Measurements from ENCODE around the gene P2RY14.
A peak's percentile ranks its signal among the peaks of the same experiment; 100 is the strongest.

The P2RY14 gene

GRCh38 chr3:151300539-151300938 is 22.2 kb upstream of the P2RY14 start:
- no peak for DNase-seq

DNA sequence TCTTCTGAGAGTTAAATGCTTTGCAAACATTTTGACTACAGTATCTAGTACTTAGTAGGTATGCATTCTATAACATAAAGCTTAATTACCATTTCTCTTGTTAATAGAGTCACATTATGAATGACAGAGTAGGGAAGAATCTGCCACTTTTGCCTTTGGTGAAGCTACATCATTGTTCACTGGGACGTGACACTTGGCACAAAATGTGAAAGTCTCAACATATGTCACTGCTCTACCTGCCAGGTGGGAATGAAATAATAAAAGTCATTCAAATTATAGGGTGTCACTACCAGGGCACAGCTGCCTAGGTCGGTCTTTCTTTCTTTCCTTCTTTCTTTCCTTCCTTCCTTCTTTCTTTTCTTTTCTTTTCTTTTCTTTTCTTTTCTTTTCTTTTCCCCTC is 20.7 kb upstream of the P2RY14 start:
- no peak for DNase-seq

DNA sequence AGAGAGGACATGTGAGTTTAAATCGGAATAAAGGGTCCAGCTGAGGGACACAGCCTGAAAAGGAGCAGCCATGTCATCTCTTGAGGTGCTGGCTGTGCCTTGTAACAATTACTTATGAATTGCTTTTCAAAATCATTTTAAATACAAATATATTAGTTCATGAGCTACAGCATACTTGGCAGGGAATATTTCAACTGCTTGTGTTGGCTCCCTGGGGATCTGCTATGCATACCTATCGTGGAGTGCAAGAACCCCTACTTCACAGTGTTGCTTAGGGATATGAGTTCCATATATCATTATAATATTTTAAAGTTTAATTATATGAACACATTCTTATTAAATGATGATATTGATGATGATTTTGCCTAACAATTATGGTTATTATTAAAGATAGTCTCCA is 19.1 kb upstream of the P2RY14 start:
- no peak for DNase-seq

GRCh38 chr3:151296226-151296625 is 17.9 kb upstream of the P2RY14 start:
- DNase-seq, result no peak

DNA sequence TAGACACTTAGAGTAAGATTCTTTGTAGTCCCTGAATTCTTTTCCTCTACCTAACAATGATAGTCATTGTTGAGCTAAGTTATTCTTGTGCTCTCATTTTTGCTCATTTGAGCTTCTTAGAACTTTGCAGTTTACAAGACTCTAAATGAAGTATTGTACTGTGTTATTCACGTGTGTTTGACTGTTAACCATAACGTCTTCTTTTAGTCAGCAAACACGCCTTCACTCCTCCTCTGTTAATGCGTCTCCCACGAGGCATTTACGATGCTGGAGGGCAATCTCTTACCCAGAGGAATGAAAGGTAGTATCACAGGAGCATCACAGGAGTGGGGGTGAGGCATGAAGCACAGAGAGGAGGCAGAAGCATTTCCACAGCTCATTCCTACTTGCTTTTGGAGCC is 14.8 kb upstream of the P2RY14 start:
- no peak for DNase-seq

DNA sequence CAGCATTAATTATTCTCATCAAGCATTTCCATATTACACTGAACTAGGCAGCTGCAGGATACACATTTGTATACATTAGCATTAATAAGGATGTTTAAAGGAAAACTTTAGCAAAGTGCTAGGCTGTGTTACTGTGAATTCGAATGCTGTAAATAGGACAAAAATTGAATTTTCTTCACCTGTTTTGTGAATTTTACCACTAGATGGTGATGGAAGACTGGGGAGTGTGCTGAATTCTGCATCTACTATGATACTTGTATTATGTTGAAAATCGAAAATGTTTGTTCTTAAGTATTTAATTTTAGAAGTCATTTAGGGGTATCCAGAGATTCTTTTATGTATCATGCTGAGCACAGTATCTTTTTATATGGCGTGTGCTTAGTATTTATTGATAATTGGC is 12.3 kb upstream of the P2RY14 start:
- no peak for DNase-seq

DNA sequence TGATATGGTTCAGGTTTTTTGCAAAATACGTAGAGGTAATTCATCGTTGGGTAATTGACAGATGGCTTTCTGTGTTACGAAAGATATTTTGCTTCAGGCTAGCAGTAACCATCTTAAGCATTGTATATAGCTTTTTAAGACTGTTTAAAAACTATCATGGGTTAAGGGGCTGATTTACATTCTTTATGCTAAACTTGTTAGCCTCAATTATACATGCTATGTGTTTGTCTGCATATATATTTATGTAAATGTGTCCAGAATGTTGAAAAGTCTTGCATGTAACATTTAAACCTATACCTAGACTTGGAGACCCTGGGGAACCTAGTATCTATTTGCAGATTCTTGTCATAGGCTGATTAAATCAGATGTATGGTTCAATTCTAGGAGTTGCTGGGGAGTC is 11.1 kb upstream of the P2RY14 start:
- no peak for DNase-seq

DNA sequence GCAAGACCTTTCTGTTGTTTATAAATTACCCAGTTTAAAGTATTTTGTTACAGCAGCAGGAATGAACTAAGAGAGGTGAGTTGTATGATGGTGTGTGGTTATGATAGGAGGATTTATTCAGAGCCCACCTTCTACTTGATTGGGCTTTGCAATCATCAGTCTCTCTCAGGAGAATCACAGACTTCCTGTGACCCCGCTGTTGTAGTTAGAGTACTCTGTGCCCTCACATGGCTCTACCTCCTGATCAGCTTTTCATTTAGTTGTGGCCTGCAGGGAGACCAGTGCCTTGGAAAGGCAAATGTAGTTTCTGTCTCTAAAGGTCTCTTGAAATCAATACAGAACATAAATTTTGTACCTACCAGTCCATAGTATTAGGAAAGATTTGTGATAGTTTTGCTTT is 7.6 kb upstream of the P2RY14 start:
- no peak for DNase-seq

DNA sequence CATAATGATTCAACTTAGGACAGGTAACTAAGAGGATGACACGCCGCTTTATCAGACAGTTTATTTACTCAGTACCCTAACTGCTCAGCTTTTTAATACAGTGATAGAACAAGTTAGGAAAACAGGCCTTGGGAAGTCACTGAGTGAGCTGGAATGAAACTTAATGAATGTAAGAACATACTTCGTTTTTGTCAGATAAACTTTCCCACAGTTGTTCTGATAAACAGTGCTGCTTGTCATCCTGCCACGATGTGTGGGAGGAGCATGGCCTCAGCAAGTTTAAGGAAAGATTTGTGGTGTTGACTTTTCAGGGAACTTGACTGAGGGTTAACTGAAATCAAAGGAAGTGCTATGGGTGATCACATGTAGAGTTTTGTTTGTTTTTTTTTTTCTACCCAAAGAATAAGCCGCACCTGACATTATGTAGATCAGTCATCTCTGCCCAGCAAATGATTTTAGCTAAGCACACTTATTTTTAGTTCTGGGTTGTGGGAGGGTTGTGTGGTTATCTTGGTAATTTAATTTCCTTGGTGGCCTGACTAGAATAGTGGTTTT is 5.6 kb upstream of the P2RY14 start:
- DNase-seq, result no peak

DNA sequence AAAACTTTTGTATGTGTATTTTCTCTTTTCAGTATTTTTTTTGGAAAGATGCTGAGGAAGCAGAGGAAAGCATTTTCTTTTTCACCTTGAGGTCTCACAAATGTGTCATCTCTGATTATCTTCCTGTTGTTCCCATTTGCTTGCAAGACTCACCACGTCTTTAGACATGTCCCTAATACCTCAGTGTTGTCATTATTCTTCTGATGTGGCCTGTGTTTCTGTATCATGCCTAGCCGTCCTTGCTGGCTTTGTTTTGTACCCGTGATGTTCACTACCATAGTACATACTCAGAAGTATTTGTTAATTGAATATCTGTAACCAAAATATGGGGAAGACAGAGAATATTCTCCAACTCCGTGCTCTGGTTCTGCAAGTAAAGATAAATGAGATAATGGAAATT is 5.0 kb upstream of the P2RY14 start:
- no peak for DNase-seq

GRCh38 chr3:151282921-151283320 is 4.6 kb upstream of the P2RY14 start:
- DNase-seq, result no peak

GRCh38 chr3:151281671-151282324 is 3.5 kb upstream of the P2RY14 start:
- DNase-seq, result peak; percentile 59

DNA sequence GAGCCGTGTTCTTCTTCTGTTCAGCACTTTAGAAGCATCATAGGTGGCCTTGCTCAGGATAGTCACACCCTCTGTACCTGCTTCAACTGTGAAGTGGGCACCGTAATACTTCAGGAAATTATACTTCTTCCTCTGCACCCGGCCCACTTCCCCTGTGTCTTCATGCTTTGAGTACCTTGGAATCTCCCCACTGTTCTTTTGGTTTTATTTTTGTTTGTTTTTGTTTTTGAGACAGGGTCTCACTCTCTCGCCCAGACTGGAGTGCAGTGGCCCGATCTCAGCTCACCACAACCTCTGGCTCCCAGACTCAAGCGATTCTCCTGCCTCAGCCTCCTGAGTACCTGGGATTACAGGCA is 1.7 kb downstream of the P2RY14 start:
- DNase-seq, result no peak

GRCh38 chr3:151276038-151276686 is 2.2 kb downstream of the P2RY14 start:
- DNase-seq, result no peak

GRCh38 chr3:151275091-151275490 is 3.3 kb downstream of the P2RY14 start:
- DNase-seq, result no peak

DNA sequence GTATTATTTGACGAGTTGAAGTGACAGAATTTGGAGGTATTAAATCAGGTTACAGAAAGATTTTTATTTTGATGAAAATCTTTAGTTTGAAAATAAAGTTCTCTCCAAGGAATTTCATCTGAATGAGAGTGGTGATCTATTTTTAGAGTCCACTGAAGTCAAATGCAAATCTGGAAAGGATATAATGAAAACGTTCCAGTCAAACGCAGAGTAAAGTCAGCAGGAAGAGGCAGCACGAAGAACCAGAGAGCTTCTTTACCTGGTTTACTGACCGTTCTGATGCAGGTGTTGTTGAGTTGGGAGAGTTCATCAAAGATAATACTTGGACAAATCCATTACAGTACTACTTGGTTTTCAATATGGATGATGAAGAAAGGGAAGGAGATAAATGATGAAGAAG is 8.7 kb downstream of the P2RY14 start:
- DNase-seq, result no peak

GRCh38 chr3:151268267-151269235 is 9.8 kb downstream of the P2RY14 start:
- DNase-seq, result no peak

- DNase-seq, result no peak
Observed at GRCh38 chr3:151267066-151267465, 11.3 kb downstream of the P2RY14 start.

GRCh38 chr3:151265866-151266265 is 12.5 kb downstream of the P2RY14 start:
- DNase-seq, result peak; percentile 37

- DNase-seq, result no peak
Observed at GRCh38 chr3:151265166-151265565, 13.2 kb downstream of the P2RY14 start.

GRCh38 chr3:151264605-151265004 is 13.7 kb downstream of the P2RY14 start:
- DNase-seq, result no peak

GRCh38 chr3:151262871-151263525 is 15.3 kb downstream of the P2RY14 start:
- peak; percentile 42 for DNase-seq

DNA sequence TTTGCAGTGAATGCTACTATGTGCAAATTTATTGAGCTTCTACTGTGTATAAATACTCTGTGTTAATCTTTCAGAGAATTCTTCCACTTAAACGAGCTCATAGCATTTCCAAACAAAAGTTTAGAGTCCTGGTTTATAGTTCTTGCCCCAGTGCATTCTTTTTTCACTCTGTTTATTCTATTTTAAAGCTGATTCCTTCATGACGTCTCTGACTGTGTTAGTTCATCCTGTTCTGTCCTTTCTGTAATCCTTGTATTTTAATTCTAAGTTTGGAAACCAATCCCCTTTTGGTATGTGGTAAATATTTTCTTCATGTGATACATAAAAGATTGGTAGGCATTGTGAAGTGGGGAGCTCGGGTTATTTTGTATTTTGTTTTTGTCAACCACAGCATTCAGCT is 18.7 kb downstream of the P2RY14 start:
- DNase-seq, result no peak

Data from right hindlimb (tissue), 1 donor.